Cardiac muscle cell (in vitro differentiated cells and primary cell): ENCODE data around the gene SAMSN1. TPM values are rescaled to one million over a fixed set of nuclear protein-coding genes. Genes with fewer than 3 reads are reported as not detected.

ENCODE experiments used
- DNase-seq, 2 donors: peaks; one replicate each; pipeline versions ENCODE4 v3.0.0 to v3.0.0-alpha.2; 2010 to 2017; ENCODE audit warnings: low read depth in 1 of 2, low spot score in 1 of 2
- H3K27ac ChIP-seq: fragments of 200-600 bp; sonication (generic); 2 replicates; pipeline ENCODE4 v1.5.1; 2016
- H3K27me3 ChIP-seq: fragments of 200-600 bp; sonication (generic); 2 replicates; pipeline ENCODE4 v1.6.0; 2016; ENCODE audit warnings: control low read depth
- H3K36me3 ChIP-seq: fragments of 200-600 bp; sonication (generic); 2 replicates; pipeline ENCODE4 v1.5.1; 2016; ENCODE audit warnings: control low read depth
- H3K4me1 ChIP-seq: fragments of 200-600 bp; sonication (generic); 2 replicates; pipeline ENCODE4 v1.8.1; 2017; ENCODE audit warnings: low read depth, mild to moderate bottlenecking, mixed run types
- H3K4me3 ChIP-seq: fragments of 200-600 bp; sonication (generic); 2 replicates; pipeline ENCODE4 v1.5.1; 2016; ENCODE audit warnings: mild to moderate bottlenecking
- H3K9me3 ChIP-seq: fragments of 200-600 bp; sonication (generic); 2 replicates; pipeline ENCODE4 v1.5.1; 2017; ENCODE audit warnings: low read depth, mild to moderate bottlenecking, control low read depth
- CTCF ChIP-seq: IDR thresholded peaks from 2 replicates; pipeline ENCODE4 v1.5.1; 2012; ENCODE audit warnings: low read depth, mild to moderate bottlenecking, low read length
- polyA plus RNA-seq: library from polyadenylated mRNA; unstranded; fragments of >200 nt; fragmentation: Nextera tagmentation; extraction: Ambion mirVana; gene quantifications from 2 replicates; pipeline ENCODE4 v1.2.1, GENCODE V29; 2016
- total RNA-seq: library from RNA; depleted of rRNA; stranded (reverse); fragments of >200 nt; gene quantifications from 2 replicates; pipeline ENCODE4 v1.2.3, GENCODE V29; 2016

The SAMSN1 gene
- total and polyA plus RNA-seq, 2 experiments from 2014 or later = 0.42 to 1.0 TPM

- no peak for DNase-seq
- H3K9me3 ChIP-seq = no peaks in the 10 kb centered on the region
- H3K4me3 ChIP-seq = no peak overlapping the region
- no peak overlapping the region for H3K27ac ChIP-seq
- no peaks in the 10 kb centered on the region for H3K4me1 ChIP-seq
- no peaks in the 10 kb centered on the region for H3K27me3 ChIP-seq
- no peak for TF ChIP-seq CTCF
- H3K36me3 ChIP-seq = no peaks in the 10 kb centered on the region
Measured at GRCh38 chr21:14562959-14563358, 16.8 kb upstream of the SAMSN1 start.

- H3K4me3 ChIP-seq = no peak overlapping the region
- no peaks in the 10 kb centered on the region for H3K9me3 ChIP-seq
- H3K27me3 ChIP-seq = no peaks in the 10 kb centered on the region
- DNase-seq = no peak
- H3K27ac ChIP-seq = no peak overlapping the region
- no peak for TF ChIP-seq CTCF
- no peaks in the 10 kb centered on the region for H3K4me1 ChIP-seq
- no peaks in the 10 kb centered on the region for H3K36me3 ChIP-seq
Measured at GRCh38 chr21:14560555-14560954, 14.4 kb upstream of the SAMSN1 start.

GRCh38 chr21:14560139-14560538 is 14.0 kb upstream of the SAMSN1 start:
- H3K9me3 ChIP-seq = no peaks in the 10 kb centered on the region
- no peak overlapping the region for H3K4me3 ChIP-seq
- no peaks in the 10 kb centered on the region for H3K27me3 ChIP-seq
- DNase-seq = no peak
- no peak for TF ChIP-seq CTCF
- H3K36me3 ChIP-seq = no peaks in the 10 kb centered on the region
- H3K27ac ChIP-seq = no peak overlapping the region
- no peaks in the 10 kb centered on the region for H3K4me1 ChIP-seq

- DNase-seq = no peak
- no peak for TF ChIP-seq CTCF
Measured at GRCh38 chr21:14559102-14559501, 13.0 kb upstream of the SAMSN1 start.

GRCh38 chr21:14557413-14557812 is 11.3 kb upstream of the SAMSN1 start:
- no peak for TF ChIP-seq CTCF
- no peak overlapping the region for H3K4me3 ChIP-seq
- H3K9me3 ChIP-seq = no peaks in the 10 kb centered on the region
- no peak overlapping the region for H3K27ac ChIP-seq
- no peaks in the 10 kb centered on the region for H3K36me3 ChIP-seq
- no peaks in the 10 kb centered on the region for H3K27me3 ChIP-seq
- DNase-seq = no peak
- H3K4me1 ChIP-seq = no peaks in the 10 kb centered on the region

More at GRCh38 chr21:14559102-14559501, 13.0 kb upstream of the SAMSN1 start:
- no peaks in the 10 kb centered on the region for H3K27me3 ChIP-seq
- no peak overlapping the region for H3K27ac ChIP-seq
- H3K4me1 ChIP-seq = no peaks in the 10 kb centered on the region
- H3K36me3 ChIP-seq = no peaks in the 10 kb centered on the region
- H3K4me3 ChIP-seq = no peak overlapping the region
- H3K9me3 ChIP-seq = no peaks in the 10 kb centered on the region

- no peaks in the 10 kb centered on the region for H3K4me1 ChIP-seq
- no peak overlapping the region for H3K4me3 ChIP-seq
- no peaks in the 10 kb centered on the region for H3K9me3 ChIP-seq
- DNase-seq = no peak
- no peaks in the 10 kb centered on the region for H3K36me3 ChIP-seq
- no peaks in the 10 kb centered on the region for H3K27me3 ChIP-seq
- TF ChIP-seq CTCF = no peak
- no peak overlapping the region for H3K27ac ChIP-seq
Measured at GRCh38 chr21:14554948-14555347, 8.8 kb upstream of the SAMSN1 start.
